PC-3 (cell line): Measurements from ENCODE around the gene MON1B. TPM values are rescaled to one million over a fixed set of nuclear protein-coding genes. Genes with fewer than 3 reads are reported as not detected.

Experiments
- ATAC-seq: fragments of 200-7000 bp; cut with Tn5 transposase; 2 replicates; pipeline ENCODE4 v1.9.1; 2020; ENCODE audit warnings: mild to moderate bottlenecking, moderate library complexity
- BruUV-seq: library from RNA; stranded (reverse); fragments of 400-500 nt; replicated peaks from 2 replicates; lab custom pipeline; 2021; lab: Mats Ljungman, UMichigan
- CTCF ChIA-PET: fragments of 300-600 bp; sonication (Branson Sonifier 250); formaldehyde crosslinking; loops from one replicate; lab custom pipeline; 2022; ENCODE audit warnings: antibody characterized with exemption; lab: Charles Lee
- POLR2A ChIA-PET: fragments of 300-600 bp; sonication (Branson Sonifier 250); formaldehyde crosslinking; loops from one replicate; lab custom pipeline; 2022; ENCODE audit warnings: antibody characterized with exemption; ENCODE audit not compliant: unreplicated experiment; lab: Charles Lee
- DNase-seq: peaks from one replicate; pipeline ENCODE4 v3.0.0-alpha.2; 2015
- H2AFZ ChIP-seq: fragments of 300-600 bp; sonication (generic); 2 replicates; pipeline ENCODE4 v1.6.0; 2016; ENCODE audit warnings: antibody characterized with exemption, low read length
- H3F3A ChIP-seq: fragments of 300-600 bp; sonication (generic); one replicate; pipeline ENCODE4 v1.6.0; 2017; ENCODE audit warnings: antibody characterized with exemption, low read length, control low read depth, mild to moderate bottlenecking; ENCODE audit not compliant: unreplicated experiment
- H3K27ac ChIP-seq: fragments of 300-600 bp; sonication (generic); 2 replicates; pipeline ENCODE4 v1.5.1; 2016; ENCODE audit warnings: mild to moderate bottlenecking, low read length
- H3K27me3 ChIP-seq: fragments of 300-600 bp; sonication (generic); 2 replicates; pipeline ENCODE4 v1.6.1; 2016; ENCODE audit warnings: low read length, mixed read lengths
- H3K36me3 ChIP-seq: fragments of 300-600 bp; sonication (generic); 2 replicates; pipeline ENCODE4 v1.6.1; 2016; ENCODE audit warnings: low read depth, mixed run types, low read length, mixed read lengths
- H3K4me1 ChIP-seq: fragments of 300-600 bp; sonication (generic); 2 replicates; pipeline ENCODE4 v1.5.1; 2016; ENCODE audit warnings: low read length; ENCODE audit not compliant: insufficient read depth
- H3K4me2 ChIP-seq: fragments of 300-600 bp; sonication (generic); 2 replicates; pipeline ENCODE4 v1.6.0; 2016; ENCODE audit warnings: low read length
- H3K4me3 ChIP-seq: fragments of 300-600 bp; sonication (generic); 2 replicates; pipeline ENCODE4 v1.5.1; 2016; ENCODE audit warnings: mild to moderate bottlenecking, low read length, mixed read lengths
- H3K79me2 ChIP-seq: fragments of 300-600 bp; sonication (generic); 2 replicates; pipeline ENCODE4 v1.6.1; 2017; ENCODE audit warnings: low read length, mixed read lengths
- H3K9ac ChIP-seq: fragments of 300-600 bp; sonication (generic); 2 replicates; pipeline ENCODE4 v1.6.0; 2016; ENCODE audit warnings: mild to moderate bottlenecking, low read length
- H3K9me2 ChIP-seq: fragments of 300-600 bp; sonication (generic); replicated peaks from 2 replicates; pipeline ENCODE4 v1.6.1; 2016; ENCODE audit warnings: mixed run types, low read length, mixed read lengths
- H3K9me3 ChIP-seq: fragments of 300-600 bp; sonication (generic); 2 replicates; pipeline ENCODE4 v1.6.1; 2016; ENCODE audit warnings: low read length, mixed read lengths
- H4K20me1 ChIP-seq: fragments of 300-600 bp; sonication (generic); 2 replicates; pipeline ENCODE4 v1.6.1; 2016; ENCODE audit warnings: low read length, mixed read lengths
- CTCF ChIP-seq: fragments of 300-600 bp; sonication (generic); conservative IDR thresholded peaks from 2 replicates; pipeline ENCODE4 v1.5.1; 2017; ENCODE audit warnings: antibody characterized with exemption, low read depth, mild to moderate bottlenecking, low read length
- EZH2 ChIP-seq: fragments of 300-600 bp; sonication (generic); IDR thresholded peaks from one replicate; pipeline ENCODE4 v1.6.1; 2017; ENCODE audit warnings: antibody characterized with exemption, mild to moderate bottlenecking, low read length; ENCODE audit not compliant: unreplicated experiment
- EZH2phosphoT487 ChIP-seq: fragments of 300-600 bp; sonication (generic); IDR thresholded peaks from 2 replicates; pipeline ENCODE4 v1.6.1; 2018; ENCODE audit warnings: mild to moderate bottlenecking, antibody characterized with exemption, low read length, borderline replicate concordance
- intact Hi-C: fragments of 100-400 bp; cut with micrococcal nuclease; formaldehyde crosslinking; loops from 2 replicates; pipeline ENCODE4 v1.9.0; 2023
- total RNA-seq: library from RNA; depleted of rRNA; stranded (reverse); fragments of >200 nt; gene quantifications from 2 replicates; pipeline ENCODE4 v1.2.3, GENCODE V29; 2014

The MON1B gene
- total RNA-seq, 1 experiment from 2014 or later, result 12.7 TPM

- Histone ChIP-seq H3K4me3 (peak overlapping the region; percentile 77), H3K9me3 (no peaks in the 10 kb centered on the region), H3K36me3 (no peaks in the 10 kb centered on the region), H3K79me2 (no peaks in the 10 kb centered on the region), H3K27me3 (no peaks in the 10 kb centered on the region), H3K4me1 (peaks cover 17% of the 10 kb centered on the region), H2AFZ (peak overlapping the region; percentile 84), H3K9ac (peak overlapping the region; percentile 66), H4K20me1 (no peaks in the 10 kb centered on the region), H3K27ac (peak overlapping the region; percentile 84), H3K9me2 (no peaks in the 10 kb centered on the region), H3K4me2 (peak overlapping the region; percentile 89), H3F3A (no peaks in the 10 kb centered on the region)
- POLR2A ChIA-PET, result no interaction called here
- BruUV-seq, result no TSS peak
- TF ChIP-seq EZH2phosphoT487 (no peak), CTCF (no peak)
- DNase-seq (peak; percentile 44), ATAC-seq (peak; percentile 76)
- intact Hi-C loops, result loop anchor here (2.0 kb wide), 1 partner anchor 22 kb away; the partner anchor contains the start of gene MON1B
- CTCF ChIA-PET, result no interaction called here
Observed at GRCh38 chr16:77212741-77213541, 22.0 kb downstream of the MON1B start.

GRCh38 chr16:77213542-77214106 is 22.6 kb downstream of the MON1B start:
- H3K27ac ChIP-seq, result peak overlapping the region; percentile 84
- CTCF ChIA-PET, result no interaction called here
- peak; percentile 96 for DNase-seq
- H3F3A ChIP-seq, result no peaks in the 10 kb centered on the region
- peak overlapping the region; percentile 66 for H3K9ac ChIP-seq
- ATAC-seq, result peak; percentile 67
- POLR2A ChIA-PET, result no interaction called here
- H4K20me1 ChIP-seq, result no peaks in the 10 kb centered on the region
- H3K36me3 ChIP-seq, result no peaks in the 10 kb centered on the region
- H3K9me2 ChIP-seq, result no peaks in the 10 kb centered on the region
- no peaks in the 10 kb centered on the region for H3K27me3 ChIP-seq
- H2AFZ ChIP-seq, result peak overlapping the region; percentile 84
- peaks cover 17% of the 10 kb centered on the region for H3K4me1 ChIP-seq
- no peaks in the 10 kb centered on the region for H3K9me3 ChIP-seq
- intact Hi-C loops, result loop anchor here (2.0 kb wide), 1 partner anchor 23 kb away; the partner anchor contains the start of gene MON1B
- H3K79me2 ChIP-seq, result no peaks in the 10 kb centered on the region
- TF ChIP-seq CTCF (no peak), EZH2phosphoT487 (no peak), EZH2 (no peak)
- BruUV-seq, result no TSS peak
- peak overlapping the region; percentile 89 for H3K4me2 ChIP-seq
- peak overlapping the region; percentile 77 for H3K4me3 ChIP-seq
